HG03342 (cell line): Measurements from ENCODE around the gene GUCY1A2.

Source experiments
- ATAC-seq: cut with Tn5 transposase; IDR thresholded peaks from one replicate; pipeline ENCODE4 v1.9.1; 2021; ENCODE audit warnings: mild to moderate bottlenecking, moderate library complexity; ENCODE audit not compliant: unreplicated experiment

Gene GUCY1A2

DNA sequence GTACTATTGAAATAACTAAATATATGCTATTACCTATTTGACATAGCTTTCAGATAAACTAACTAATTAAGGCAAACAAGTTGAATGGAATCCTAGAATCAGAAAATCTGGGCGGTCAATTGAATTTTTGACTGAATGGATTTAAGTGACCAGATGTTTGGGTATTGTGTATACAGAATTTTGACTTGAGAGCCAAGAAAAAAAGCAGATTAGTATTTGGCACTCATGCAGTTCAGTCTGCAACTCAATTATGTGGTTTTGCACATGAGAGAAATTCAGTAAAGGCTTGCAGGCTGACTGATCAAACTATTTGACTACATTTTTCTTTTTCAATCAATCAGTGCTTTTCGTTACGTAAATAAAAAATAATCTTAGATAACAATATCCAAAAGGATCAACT lies 254.8 kb downstream of the GUCY1A2 start:
- ATAC-seq: no peak

- no peak for ATAC-seq
Measured at GRCh38 chr11:106761745-106762144, 256.5 kb downstream of the GUCY1A2 start.

- ATAC-seq: no peak
Measured at GRCh38 chr11:106761240-106761639, 257.0 kb downstream of the GUCY1A2 start.

GRCh38 chr11:106748059-106748458 lies 270.2 kb downstream of the GUCY1A2 start:
- no peak for ATAC-seq

GRCh38 chr11:106745941-106746340 lies 272.3 kb downstream of the GUCY1A2 start:
- ATAC-seq: no peak

DNA sequence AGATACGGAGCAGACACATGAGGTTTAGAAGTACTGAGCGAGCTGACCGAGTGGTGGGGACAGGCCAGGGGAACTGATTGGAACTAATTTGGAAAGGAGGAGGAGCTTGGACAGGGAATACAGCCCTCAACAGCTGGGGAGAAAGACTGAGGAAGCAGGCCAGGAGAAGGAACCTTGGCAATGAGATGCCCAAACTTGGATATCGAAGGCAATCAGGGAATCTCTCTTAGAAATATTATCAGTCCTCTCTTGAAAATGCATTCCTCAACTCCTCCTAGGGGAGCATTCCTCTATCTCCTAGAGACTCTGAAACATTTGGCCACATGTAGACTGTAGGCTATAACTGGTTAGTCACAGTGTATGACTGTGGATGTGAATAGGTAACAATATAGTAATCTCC lies 284.6 kb downstream of the GUCY1A2 start:
- ATAC-seq: no peak

- ATAC-seq: no peak
Measured at GRCh38 chr11:106728859-106729258, 289.4 kb downstream of the GUCY1A2 start.

DNA sequence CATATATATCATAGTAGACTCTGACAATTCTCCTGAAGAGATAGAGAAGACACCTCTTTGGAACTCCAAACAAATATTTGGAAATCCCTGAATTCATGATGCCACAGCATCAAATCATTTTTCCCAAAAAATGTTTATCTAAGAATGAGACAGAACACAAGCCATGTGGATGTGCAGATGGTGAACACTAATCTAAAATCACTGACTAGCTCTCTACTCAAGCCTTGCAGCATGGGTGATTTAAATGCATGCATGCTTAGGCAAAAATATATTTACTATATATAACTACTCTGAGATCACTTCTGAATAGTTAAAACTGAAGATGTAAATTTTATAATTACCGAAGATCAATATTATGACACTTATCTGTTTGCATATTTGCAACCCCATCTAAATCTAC lies 289.9 kb downstream of the GUCY1A2 start:
- ATAC-seq: no peak

GRCh38 chr11:106727256-106727655 lies 291.0 kb downstream of the GUCY1A2 start:
- ATAC-seq: no peak

DNA sequence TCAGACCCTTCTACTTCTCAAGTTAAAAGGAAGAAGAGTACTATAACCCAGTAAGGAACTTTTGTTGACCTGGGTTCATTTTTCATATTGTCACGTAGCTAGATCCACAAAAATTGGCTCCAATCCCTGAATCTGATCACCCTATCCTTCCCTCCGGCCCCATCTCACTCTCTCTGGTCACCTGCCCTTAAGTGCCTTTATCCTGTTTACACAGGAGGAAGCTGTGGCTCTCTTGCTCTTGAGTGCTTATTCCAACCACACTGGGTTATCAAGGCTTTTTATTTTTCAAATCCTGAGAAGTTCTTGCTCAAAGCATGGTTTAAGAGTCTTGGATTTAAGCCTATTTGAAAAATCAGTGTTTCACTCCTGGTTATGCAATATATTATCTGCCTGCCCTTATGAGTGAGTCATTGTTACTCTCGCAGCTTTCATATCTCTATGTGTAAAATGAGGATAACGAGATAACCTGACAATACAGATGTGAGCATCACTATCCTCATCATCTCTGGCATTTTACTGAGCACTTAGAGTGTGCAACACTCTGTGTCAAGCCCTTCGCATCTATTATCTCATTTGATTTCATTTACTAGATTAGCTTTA lies 293.9 kb downstream of the GUCY1A2 start:
- no peak for ATAC-seq

DNA sequence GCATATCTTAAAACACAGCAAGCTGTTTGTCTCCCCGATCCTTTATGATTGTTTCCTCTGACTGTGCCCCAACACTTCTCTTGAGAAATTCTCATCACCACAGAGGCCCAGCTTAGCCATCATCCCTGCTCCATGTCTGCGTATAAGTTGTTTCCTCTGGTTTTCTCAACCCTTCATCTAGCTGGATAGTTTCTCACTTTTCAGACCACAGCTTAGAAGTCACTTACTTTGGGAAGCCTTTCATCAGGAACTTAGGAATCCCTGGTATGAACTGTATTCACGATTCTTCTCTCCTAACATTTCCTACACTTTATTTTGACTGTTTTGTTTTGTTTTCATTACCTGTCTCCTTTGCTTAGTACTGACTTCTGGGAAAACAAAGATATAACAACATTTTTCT lies 295.2 kb downstream of the GUCY1A2 start:
- no peak for ATAC-seq

DNA sequence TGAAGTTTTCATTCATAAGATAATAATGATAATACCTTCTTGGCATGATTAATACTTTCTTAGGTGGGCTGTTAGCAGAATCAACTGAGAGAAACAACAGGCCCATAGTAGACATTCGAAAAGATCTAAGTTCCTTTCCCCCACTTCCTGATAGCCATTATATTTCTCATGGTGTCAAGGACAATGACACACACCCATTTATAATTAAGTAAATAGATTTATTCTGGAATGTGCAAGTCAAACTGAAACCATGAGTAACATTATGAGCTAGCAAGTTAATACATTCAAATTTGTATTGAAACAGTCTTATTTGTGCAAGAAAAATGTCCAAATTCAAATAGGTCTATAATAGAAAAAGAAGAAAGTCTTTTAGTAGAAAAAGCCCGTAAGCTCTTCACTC lies 301.1 kb downstream of the GUCY1A2 start:
- no peak for ATAC-seq

- no peak for ATAC-seq
Measured at GRCh38 chr11:106714199-106714598, 304.1 kb downstream of the GUCY1A2 start.

DNA sequence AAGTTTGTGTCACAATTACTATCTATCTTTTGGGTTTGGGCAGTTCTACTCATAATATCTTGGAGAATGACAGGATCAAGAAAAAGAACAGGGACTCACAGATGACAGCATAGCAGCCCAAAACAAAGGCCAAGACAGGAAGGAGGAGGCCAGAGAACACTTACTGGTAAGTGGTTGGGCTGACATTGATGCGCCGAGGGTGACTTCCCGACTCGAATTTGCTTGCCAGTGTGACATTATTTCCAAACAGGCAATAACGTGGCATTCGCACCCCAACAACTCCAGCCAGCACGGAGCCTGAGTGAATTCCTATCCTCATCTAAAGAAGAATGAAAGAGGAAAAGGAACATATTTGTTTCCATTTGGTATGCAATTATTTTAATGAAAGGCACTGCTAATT lies 309.9 kb downstream of the GUCY1A2 start:
- ATAC-seq: no peak

- no peak for ATAC-seq
Measured at GRCh38 chr11:106706355-106706754, 311.9 kb downstream of the GUCY1A2 start.

GRCh38 chr11:106702805-106703204 lies 315.5 kb downstream of the GUCY1A2 start:
- ATAC-seq: no peak

GRCh38 chr11:106697058-106697457 lies 321.2 kb downstream of the GUCY1A2 start:
- no peak for ATAC-seq

DNA sequence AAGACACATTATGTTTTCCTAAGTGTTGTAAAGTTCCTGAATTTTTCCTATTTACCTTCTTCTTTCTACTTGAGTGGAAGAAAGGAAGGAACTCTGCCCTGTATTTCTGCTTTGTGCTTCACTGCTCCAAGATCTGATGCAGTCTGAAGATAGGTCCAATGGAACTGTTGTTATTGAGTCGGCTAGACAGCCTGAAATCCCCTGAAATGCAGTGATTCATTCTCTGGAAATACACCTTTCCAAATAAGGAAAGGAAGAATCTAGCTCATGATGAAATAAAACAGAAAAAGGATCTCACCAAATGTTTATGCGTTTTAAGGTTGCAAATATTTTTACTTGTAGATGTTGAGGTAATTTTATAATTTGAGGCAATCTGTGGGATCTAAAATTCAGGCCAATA lies 322.8 kb downstream of the GUCY1A2 start:
- no peak for ATAC-seq

- no peak for ATAC-seq
Measured at GRCh38 chr11:106694501-106694900, 323.8 kb downstream of the GUCY1A2 start.

GRCh38 chr11:106691807-106692365 lies 326.4 kb downstream of the GUCY1A2 start:
- no peak for ATAC-seq

- ATAC-seq: no peak
Measured at GRCh38 chr11:106690923-106691322, 327.4 kb downstream of the GUCY1A2 start.

DNA sequence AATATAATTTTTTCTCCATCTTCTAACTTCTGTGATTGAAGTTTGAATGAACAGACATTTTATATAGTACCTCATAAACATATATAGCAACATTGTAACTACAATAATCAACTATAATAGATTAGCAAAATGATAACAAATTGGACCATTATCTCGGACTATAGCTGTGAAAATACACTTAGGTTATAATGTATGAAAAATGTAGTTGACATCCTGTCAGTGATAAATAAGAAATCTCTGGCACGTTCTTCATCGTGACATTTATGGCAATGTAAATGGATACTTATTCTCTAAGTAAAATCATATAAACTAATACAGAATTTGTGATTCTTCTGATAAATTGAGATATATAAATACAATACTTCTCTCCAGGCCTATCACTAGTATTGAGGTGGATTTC lies 333.3 kb downstream of the GUCY1A2 start:
- no peak for ATAC-seq

- peak; percentile 49 for ATAC-seq
Measured at GRCh38 chr11:106683435-106683834, 334.8 kb downstream of the GUCY1A2 start.
